HG02678 (cell line): Measurements from ENCODE around the gene P2RX5.
A peak's percentile ranks its signal among the peaks of the same experiment; 100 is the strongest.
"Not testable (repeated sequence)": the region's sequence is repeated elsewhere in the genome, so short reads cannot be mapped to it uniquely, and the experiment has no call there.

Experiments used
- ATAC-seq: cut with Tn5 transposase; IDR thresholded peaks from one replicate; pipeline ENCODE4 v1.9.1; 2021; ENCODE audit warnings: mild to moderate bottlenecking, moderate library complexity; ENCODE audit not compliant: unreplicated experiment

P2RX5 gene, protein sequence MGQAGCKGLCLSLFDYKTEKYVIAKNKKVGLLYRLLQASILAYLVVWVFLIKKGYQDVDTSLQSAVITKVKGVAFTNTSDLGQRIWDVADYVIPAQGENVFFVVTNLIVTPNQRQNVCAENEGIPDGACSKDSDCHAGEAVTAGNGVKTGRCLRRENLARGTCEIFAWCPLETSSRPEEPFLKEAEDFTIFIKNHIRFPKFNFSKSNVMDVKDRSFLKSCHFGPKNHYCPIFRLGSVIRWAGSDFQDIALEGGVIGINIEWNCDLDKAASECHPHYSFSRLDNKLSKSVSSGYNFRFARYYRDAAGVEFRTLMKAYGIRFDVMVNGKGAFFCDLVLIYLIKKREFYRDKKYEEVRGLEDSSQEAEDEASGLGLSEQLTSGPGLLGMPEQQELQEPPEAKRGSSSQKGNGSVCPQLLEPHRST

DNA sequence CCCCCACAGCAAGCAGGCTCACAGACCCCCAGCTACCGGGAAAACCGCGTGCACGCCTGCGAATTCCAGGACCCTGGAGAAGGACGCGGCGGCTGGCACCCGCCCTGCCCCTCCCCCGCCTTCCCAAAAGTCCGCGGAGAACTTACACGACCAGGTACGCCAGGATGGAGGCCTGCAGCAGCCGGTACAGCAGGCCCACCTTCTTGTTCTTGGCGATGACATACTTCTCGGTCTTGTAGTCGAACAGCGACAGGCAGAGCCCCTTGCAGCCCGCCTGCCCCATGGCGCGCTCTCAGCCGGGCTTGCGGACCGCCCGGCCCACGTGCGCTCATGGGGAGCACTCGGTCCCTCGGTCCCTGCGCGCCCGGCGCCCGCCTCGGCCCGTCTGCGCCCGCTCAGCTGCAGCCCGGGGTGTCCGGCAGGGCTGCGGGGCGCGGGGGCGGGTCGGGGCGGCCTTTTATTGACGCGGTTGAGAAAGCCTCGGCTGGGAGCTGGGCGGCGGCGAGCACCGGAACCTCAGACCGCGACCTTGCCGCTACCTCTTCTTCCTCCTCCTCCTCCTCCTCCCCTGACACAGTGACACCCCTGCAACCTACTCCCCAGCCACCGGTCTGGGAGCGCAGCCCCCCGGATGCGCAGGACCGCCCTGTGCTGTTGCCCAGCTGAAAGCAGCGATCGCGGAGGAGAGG is at the start of gene P2RX5:
TSS of gene P2RX5 (minus strand) at position 433 of the 689 bp plus-strand sequence. CDS start at position 283, 150 bp downstream.
- no peak for ATAC-seq

DNA sequence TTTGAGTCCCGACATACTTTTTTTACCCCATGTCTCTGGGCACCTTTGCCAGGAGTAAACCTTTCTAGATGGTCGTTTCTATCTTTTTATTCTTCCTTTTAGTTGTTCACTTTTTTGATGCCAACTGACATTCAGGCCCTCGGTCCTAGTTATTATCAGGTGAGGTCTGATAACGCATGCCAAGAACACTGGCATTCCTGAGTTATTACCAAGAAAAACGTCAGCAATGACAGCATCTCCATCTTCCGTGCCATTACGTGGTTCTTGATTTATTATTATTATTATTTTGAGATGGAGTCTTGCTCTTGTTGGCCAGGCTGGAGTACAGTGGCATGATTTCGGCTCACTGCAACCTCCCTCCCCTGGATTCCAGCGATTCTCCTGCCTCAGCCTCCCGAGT is 49.1 kb upstream of the P2RX5 start:
- no peak for ATAC-seq

DNA sequence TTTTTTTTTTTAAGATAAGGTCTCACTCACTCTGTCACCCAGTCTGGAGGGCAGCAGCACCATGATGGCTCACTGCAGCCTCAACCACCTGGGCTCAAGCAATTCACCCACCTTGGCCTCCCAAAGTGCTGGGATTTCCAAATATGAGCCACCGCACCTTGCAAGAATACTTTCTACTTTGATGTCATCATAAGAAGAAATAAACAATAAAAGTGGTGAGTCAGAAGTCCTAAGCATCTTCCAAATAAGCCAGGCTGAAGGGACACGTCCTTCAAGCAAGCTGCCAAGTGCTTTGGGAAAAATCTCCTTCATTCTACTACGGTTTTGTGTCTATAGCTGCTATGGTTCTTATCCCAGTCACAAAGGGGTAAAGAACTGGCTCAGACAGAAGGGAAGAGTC is 48.1 kb upstream of the P2RX5 start:
- no peak for ATAC-seq

DNA sequence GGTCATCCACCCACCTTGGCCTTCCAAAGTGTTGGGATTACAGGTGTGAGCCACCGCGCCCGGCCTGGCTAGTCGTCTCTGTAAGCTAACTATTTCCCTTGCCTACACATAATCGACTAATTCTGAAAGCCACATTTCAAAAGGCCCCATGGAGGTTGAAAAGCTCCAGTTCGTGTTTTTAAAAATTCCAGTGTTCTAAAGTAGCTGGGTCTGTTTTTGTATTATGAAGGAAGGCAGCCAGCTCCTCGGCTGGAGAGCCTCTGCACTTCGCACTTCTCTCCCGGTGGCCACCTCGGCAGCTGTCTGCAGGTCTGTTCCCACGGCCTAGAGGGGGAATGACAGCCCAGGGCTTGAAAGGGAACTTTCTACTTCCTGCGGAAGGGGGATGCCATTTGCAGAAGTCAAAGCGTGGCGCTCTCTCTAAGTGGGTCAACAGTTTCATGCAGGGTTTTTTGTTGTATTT is 44.7 kb upstream of the P2RX5 start:
- no peak for ATAC-seq

DNA sequence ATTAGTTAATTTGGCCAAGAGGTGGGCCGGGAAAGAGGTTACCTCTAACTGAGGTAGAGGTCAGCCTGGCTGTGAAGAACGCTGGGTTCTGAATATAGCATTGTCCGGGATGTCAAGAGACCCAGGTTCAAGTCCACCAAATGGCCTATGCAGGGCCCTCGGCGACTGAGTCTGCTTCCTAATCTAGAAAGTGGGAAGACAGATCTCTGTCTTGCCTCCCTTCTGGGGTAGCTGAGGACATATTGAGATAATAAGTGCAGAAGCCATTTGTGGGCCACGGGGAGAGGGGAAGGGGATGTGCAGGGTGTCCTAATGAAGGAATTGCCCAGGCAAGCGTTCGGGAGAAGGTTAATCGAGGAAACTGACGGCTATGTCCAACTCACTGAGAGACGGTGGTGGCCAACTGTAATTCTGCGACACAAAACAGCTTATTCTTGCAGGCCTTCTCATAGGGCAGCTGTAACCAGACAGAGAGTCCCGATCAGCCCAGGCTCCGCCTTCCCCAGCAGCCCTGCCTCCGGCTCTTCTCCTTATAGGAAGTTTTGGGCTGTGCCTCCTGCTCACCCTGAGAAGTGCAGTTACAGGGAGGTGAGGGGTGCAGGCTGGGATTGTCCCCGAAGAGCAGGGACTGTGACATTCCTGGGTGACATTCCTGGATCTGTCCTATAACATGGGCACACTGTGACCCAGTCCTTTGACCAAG is 43.6 kb upstream of the P2RX5 start:
- no peak for ATAC-seq

DNA sequence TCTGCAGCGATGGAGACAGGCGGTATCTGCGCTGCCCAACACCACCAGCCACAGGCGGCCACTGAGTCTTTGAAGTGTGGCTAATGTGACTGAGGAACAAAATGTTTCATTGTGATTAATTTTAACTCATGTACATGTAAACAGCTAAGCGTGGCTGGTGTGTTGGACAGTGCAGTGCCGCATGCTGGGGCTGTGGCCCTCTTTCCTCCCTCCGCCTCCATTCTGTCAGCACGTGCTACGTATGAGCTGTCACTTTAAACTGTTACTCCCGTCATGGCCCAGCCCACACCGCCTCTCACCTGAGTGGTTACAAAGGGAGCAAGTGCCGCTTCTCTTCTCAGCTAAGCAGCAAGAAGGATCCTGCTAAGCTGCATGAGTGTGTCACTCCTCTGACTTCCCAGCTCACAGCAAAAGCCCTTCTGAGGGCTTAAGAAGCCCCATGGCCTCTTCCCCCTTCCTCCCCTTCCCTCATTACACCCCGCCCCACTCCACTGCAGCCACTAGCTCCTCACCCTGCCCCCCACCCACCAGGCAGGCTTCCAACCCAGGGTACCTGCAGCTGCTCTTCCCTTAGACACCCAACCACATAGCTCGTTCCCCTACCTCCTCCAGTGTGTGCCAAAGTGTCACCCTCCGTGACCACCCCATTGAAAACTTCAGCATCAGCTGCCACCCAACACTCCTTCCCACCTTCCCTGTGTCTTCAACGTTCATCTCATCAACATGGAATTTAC is 42.8 kb upstream of the P2RX5 start:
- ATAC-seq = no peak

DNA sequence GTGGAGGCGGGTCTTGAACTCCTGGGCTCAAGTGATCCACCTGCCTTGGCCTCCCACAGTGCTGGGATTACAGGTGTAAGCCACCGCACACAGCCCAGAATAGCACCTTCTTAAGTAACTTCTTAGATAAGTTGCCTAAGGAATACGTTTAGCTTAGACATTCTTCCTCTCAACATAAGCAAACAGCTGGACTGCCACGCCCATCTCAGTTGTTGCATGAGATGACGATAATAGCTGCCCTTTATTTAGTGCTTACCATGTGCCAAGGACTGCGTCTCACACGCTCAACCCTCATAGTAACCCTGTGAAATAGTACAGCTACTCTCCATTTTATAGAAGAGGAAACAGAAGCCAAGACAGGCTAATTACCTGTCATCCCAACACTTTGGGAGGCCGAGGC is 39.6 kb upstream of the P2RX5 start:
- no peak for ATAC-seq

DNA sequence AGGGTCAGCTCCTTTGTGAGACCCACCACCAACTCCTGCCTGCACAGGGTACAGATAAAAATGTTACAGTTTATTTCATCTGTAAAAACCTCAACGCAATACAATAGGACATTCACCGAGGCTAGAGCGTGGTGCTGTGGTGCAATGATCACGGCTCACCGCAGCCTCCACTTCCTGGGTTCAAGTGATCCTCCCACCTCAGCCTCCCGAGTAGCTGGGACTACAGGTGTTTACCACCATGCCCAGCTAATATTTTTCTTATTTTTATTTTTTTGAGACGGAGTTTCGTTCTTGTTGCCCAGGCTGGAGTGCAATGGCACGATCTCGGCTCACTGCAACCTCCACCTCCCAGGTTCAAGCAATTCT is 38.9 kb upstream of the P2RX5 start:
- ATAC-seq = not testable (repeated sequence)

DNA sequence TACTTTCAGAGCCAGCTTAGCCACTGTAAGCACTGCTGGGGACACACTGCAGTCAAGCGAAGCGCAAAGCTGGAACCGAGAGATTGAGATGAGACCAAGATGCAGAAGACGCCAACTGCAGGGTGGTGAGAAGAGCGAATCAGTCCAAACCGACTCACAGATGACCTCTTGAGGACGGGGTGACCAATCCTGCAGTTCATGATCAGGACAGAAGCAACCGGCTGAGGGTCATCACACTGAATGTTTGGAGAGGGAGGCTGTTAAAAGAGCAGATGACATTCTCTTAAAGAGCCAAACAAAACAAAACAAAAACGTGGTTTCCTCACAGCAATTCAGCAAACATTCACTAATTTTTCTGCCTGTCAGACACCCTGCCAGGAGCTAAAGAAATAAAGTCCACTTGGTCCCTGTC is 36.3 kb upstream of the P2RX5 start:
- peak; percentile 68 for ATAC-seq

DNA sequence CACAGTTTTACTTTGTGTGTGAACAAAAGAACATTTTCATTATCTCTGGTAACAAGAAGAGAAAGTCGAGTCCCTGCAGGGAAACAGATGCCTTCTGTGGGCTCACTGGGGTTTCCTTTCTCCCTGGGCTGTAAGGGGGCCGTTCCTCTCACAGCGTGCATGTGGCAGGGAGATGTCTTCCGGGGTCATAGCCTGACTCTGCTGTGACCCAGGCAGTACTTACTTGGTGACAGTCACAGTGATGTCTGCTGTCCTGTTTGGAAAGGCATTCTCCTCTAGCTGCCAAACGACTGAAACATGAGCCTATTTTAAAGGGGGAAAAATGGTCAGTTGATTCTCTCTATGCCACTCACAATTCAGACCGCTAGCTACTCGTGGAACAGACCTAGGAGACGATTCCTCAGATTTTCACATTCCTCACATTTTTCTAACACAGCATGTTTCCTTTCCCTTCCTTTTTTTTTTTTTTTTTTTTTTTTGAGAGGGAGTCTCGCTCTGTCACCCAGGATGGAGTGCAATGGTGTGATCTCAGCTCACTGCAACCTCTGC is 35.0 kb upstream of the P2RX5 start:
- ATAC-seq = no peak

DNA sequence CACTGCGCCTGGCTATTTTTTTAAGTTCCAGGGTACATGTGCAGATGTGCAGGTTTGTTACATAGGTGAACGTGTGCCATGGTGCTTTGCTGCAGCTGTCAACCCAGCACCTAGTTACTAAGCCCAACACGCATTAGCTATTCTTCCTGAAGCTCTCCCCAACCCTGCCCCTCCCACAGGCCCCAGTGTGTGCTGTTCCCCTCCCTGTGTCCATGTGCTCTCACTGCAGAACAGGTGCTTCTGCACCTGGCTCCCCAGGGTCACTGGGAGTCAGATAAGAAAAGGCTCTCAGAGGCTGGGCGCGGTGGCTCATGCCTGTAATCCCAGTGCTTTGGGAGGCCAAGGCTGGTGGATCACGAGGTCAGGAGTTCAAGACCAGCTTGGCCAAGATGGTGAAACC is 33.9 kb upstream of the P2RX5 start:
- no peak for ATAC-seq

DNA sequence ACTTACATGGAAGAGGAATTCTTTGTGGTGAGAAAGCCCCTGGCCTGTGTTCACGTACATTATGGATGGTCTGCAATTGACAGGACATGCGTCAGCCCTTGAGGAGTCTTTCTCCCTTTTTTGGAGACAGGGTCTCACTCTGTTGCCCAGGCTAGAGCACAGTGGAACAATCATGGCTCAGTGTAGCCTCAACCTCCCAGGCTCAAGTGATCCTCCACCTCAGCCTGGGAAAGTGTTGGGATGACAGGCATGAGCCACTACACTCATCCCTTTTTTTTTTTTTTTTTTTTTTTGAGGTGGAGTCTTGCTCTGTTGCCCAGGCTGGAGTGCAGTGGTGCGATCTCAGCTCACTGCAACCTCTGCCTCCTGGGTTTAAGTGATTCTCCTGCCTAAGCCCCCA is 32.1 kb upstream of the P2RX5 start:
- ATAC-seq = not testable (repeated sequence)

DNA sequence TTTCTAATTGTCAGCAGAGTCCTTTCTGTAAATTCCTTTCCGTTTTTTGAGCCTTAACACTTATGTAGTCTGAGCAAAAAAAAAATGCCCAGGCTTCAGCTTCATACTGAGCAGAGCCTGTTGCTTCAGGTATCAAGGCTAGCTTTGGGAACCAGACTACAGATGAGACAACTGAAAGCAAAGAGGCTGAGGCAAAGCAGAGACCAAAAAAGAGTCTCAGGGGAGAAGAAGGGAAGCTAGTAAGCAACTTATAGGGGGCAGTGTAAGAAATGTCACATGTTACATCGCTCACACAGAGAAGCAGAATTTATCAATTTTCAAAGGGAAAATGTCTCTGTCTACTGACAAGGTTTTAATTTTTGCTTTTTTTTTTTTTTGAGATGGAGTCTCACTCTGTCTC is 31.1 kb upstream of the P2RX5 start:
- ATAC-seq = no peak

DNA sequence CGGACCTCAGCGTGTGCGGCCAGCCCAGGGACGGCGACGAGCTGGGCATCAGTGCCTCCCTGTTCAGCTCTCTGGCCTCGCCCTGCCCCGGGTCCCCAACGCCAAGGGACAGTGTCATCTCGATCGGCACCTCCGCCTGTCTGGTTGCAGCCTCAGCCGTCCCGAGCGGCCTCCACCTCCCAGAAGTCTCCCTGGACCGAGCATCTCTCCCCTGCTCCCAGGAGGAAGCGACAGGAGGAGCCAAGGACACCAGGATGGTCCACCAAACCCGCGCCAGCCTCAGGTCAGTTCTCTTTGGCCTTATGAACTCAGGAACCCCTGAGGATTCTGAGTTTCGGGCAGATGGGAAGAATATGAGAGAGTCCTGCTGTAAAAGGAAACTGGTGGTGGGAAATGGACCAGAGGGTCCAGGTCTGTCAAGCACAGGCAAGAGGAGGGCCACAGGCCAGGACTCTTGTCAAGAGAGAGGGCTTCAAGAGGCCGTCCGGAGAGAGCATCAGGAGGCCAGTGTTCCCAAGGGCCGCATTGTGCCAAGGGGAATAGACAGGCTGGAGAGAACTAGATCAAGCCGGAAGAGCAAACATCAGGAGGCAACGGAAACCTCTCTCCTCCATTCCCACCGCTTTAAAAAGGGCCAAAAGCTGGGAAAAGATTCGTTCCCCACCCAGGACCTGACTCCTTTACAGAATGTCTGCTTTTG is 28.6 kb upstream of the P2RX5 start:
- ATAC-seq = no peak

DNA sequence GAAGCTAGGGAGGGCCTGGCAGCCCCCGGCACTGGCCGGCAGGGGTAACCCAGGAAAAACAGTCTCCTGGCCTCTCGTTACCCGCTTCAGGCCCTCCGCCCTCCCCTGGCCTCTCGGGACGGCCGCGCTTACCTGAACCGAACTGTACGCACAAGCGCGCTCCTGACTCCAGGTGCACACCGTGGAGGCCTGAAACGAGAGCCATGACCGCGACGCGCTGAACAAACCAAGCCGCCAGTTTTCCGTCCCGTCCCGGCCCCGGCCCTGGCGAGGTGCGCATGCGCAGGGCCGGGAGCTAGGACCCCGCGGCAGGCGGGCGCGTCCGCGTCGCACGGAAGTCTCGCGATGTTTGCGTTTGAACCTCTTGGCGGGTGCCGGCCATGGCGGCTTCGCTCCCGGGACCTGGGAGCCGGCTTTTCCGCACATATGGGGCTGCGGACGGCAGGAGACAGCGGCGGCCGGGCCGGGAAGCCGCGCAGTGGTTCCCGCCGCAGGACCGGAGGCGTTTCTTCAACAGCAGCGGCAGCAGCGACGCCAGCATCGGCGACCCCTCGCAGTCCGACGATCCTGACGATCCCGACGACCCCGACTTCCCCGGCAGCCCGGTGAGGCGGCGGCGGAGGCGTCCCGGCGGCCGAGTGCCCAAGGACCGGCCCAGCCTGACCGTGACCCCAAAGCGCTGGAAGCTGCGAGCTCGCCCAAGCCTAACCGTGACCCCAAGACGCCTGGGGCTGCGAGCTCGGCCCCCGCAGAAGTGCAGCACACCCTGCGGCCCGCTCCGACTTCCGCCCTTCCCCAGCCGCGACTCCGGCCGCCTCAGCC is 27.8 kb upstream of the P2RX5 start, which contains the start of gene HASPIN:
TSS of gene HASPIN (plus strand) at position 348 of the 822 bp plus-strand sequence. CDS start at position 381, 33 bp downstream.
- peak; percentile 91 for ATAC-seq

DNA sequence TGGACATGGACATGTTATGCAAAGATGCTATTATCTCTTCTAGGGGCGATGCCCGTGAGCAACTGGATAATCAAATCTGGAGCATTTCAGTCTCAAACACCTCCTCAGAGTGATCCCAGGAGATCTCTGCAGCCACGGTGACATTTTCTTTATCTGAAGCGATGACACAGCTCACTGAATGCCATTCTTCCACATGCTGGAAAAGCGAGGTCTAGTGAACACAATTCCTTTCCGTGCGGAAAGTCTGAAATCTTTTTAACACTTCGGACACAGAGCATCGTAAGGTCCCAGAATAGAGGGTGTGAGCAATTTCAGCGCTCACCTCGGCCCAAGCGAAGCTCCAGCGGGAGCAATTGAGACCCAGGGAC is 27.2 kb upstream of the P2RX5 start:
- no peak for ATAC-seq

DNA sequence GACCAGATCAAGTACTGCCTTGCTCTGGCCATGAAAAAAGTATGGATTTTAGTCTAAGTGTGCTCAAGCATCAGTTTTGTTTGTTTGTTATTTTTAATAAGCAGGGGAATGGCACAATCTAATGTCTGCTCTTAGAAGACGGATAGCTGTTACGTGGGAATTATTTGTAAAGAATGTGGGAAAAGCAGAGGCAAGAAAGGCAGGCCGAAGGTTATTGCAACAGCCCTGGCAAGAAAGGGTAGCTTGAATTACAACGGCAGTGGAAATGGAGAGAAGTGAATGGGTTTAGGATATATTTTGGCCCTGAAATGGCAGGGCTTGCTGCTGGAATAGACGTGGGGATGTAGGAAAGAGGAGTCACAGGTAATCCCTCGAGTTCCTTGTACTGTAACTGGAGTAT is 26.8 kb upstream of the P2RX5 start:
- ATAC-seq = no peak

DNA sequence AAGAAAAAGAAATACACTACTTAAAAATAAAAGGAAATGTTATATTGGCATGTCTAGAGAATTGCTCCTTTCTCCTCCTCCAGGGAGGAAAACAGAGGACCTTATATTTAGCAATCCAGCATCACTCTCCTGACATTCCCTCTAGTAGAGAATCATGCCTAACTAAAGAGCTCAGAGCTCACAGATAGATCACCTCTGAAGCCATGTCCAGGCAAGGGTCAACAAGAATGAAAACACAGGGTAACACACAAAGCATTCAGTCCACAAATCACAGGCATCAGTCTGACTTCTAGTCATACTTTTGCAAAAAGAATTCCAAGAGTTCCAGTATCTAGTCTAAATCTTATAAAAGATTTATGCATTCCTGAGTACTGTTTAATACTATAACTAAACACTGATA is 23.3 kb upstream of the P2RX5 start:
- no peak for ATAC-seq

DNA sequence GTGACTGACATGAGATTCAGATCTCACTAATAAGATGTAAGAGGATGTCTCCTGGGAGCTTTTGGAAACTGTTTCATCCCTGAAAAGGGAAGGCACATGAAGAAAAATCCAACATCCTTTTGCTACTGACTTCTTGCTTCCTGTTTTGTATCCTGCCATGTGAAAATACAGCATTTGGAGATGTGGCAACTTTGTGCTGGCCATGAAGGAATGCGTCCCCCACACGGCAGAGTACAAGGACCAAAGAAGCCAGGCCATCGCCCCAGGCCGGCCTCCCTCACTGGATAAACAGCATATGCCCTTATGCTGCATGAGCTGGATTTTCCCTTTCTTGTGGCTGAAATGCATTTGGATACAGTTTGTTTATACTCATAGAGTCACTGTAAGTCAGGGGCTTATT is 22.2 kb upstream of the P2RX5 start:
- no peak for ATAC-seq
